ENCODE measurements around the gene CDKN2AIPNL.
A peak's percentile ranks its signal among the peaks of the same experiment; 100 is the strongest.

The CDKN2AIPNL gene

GRCh38 chr5:134410822-134411221, 859 bp downstream of the CDKN2AIPNL start:
- peak; percentile 21 for DNase-seq (ENCODE audit: low spot score)
- in situ Hi-C loops (cut with MboI; ENCODE audit: low pct_unique_long_range_greater_than_20kb, low sequenced_read_pairs, unreplicated experiment), result no loop called here

GRCh38 chr5:134409321-134409720, 2.4 kb downstream of the CDKN2AIPNL start:
- no peak for DNase-seq (ENCODE audit: low spot score)
- in situ Hi-C loops (cut with MboI; ENCODE audit: low pct_unique_long_range_greater_than_20kb, low sequenced_read_pairs, unreplicated experiment), result no loop called here
- no peak for TF ChIP-seq CTCF (IDR thresholded peaks at IDR 0.05; ENCODE audit: extremely low read depth, insufficient read depth, missing control alignments)

More at GRCh38 chr5:134410822-134411221, 859 bp downstream of the CDKN2AIPNL start:
- TF ChIP-seq CTCF (IDR thresholded peaks at IDR 0.05; ENCODE audit: extremely low read depth, insufficient read depth, missing control alignments), result no peak

- no peak for TF ChIP-seq CTCF (IDR thresholded peaks at IDR 0.05; ENCODE audit: extremely low read depth, insufficient read depth, missing control alignments)
- in situ Hi-C loops (cut with MboI; ENCODE audit: low pct_unique_long_range_greater_than_20kb, low sequenced_read_pairs, unreplicated experiment), result no loop called here
- DNase-seq (ENCODE audit: low spot score), result no peak
These were observed 5.3 kb downstream of the CDKN2AIPNL start for GRCh38 chr5:134406390-134406789.

- no peak for TF ChIP-seq CTCF (IDR thresholded peaks at IDR 0.05; ENCODE audit: extremely low read depth, insufficient read depth, missing control alignments)
- in situ Hi-C loops (cut with MboI; ENCODE audit: low pct_unique_long_range_greater_than_20kb, low sequenced_read_pairs, unreplicated experiment), result no loop called here
- DNase-seq (ENCODE audit: low spot score), result no peak
These were observed 7.7 kb downstream of the CDKN2AIPNL start for GRCh38 chr5:134403951-134404350.

GRCh38 chr5:134398609-134399155, 13.0 kb downstream of the CDKN2AIPNL start:
- in situ Hi-C loops (cut with MboI; ENCODE audit: low pct_unique_long_range_greater_than_20kb, low sequenced_read_pairs, unreplicated experiment), result no loop called here
- DNase-seq (ENCODE audit: low spot score), result no peak
- no peak for TF ChIP-seq CTCF (IDR thresholded peaks at IDR 0.05; ENCODE audit: extremely low read depth, insufficient read depth, missing control alignments)

GRCh38 chr5:134397196-134397595, 14.5 kb downstream of the CDKN2AIPNL start:
- DNase-seq (ENCODE audit: low spot score), result no peak
- no peak for TF ChIP-seq CTCF (IDR thresholded peaks at IDR 0.05; ENCODE audit: extremely low read depth, insufficient read depth, missing control alignments)
- in situ Hi-C loops (cut with MboI; ENCODE audit: low pct_unique_long_range_greater_than_20kb, low sequenced_read_pairs, unreplicated experiment), result no loop called here

GRCh38 chr5:134396274-134396673, 15.4 kb downstream of the CDKN2AIPNL start:
- DNase-seq (ENCODE audit: low spot score), result no peak
- in situ Hi-C loops (cut with MboI; ENCODE audit: low pct_unique_long_range_greater_than_20kb, low sequenced_read_pairs, unreplicated experiment), result no loop called here
- TF ChIP-seq CTCF (IDR thresholded peaks at IDR 0.05; ENCODE audit: extremely low read depth, insufficient read depth, missing control alignments), result no peak
